Lung (tissue), 12 donors: ENCODE data around the gene APOL1. TPM values are rescaled to one million over a fixed set of nuclear protein-coding genes. Genes with fewer than 3 reads are reported as not detected.
"Not testable (repeated sequence)": the region's sequence is repeated elsewhere in the genome, so short reads cannot be mapped to it uniquely, and the experiment has no call there.

Experiments used
- ATAC-seq: fragments of 200-7000 bp; cut with Tn5 transposase; one replicate; pipeline ENCODE4 v1.9.1; 2020; ENCODE audit warnings: moderate number of reproducible peaks; ENCODE audit not compliant: insufficient read depth, low FRiP score
- DNase-seq, 3 donors: peaks; one replicate each; pipeline ENCODE4 v3.0.0-alpha.2; 2013 to 2017
- H3K27ac ChIP-seq, 2 donors: one replicate each; pipeline ENCODE4 v1.5.1; 2013; ENCODE audit warnings: mild to moderate bottlenecking in 2 of 2, moderate library complexity in 2 of 2, control low read depth in 1 of 2, inconsistent platforms in 1 of 2, low read depth in 1 of 2, low read length in 1 of 2
- H3K27me3 ChIP-seq, 3 donors: one replicate each; pipeline ENCODE4 v1.5.1; 2013; ENCODE audit warnings: low read length in 2 of 3; ENCODE audit not compliant: control insufficient read depth in 3 of 3, insufficient read depth in 3 of 3
- H3K36me3 ChIP-seq, 4 donors: one replicate each; pipeline ENCODE4 v1.5.1; 2013; ENCODE audit warnings: low read length in 4 of 4, mild to moderate bottlenecking in 1 of 4, moderate library complexity in 1 of 4; ENCODE audit not compliant: control insufficient read depth in 4 of 4, insufficient read depth in 4 of 4
- H3K4me1 ChIP-seq, 5 donors: one replicate each; pipeline ENCODE4 v1.5.1; 2013; ENCODE audit warnings: low read length in 5 of 5, mild to moderate bottlenecking in 2 of 5, moderate library complexity in 1 of 5; ENCODE audit not compliant: control insufficient read depth in 5 of 5, insufficient read depth in 5 of 5
- H3K4me3 ChIP-seq: one replicate; pipeline ENCODE4 v1.5.1; 2013; ENCODE audit warnings: mild to moderate bottlenecking, control low read depth, moderate library complexity
- H3K9ac ChIP-seq, 2 donors: one replicate each; pipeline ENCODE4 v1.5.1; 2013; ENCODE audit warnings: low read length in 2 of 2, control low read depth in 1 of 2; ENCODE audit not compliant: insufficient read depth in 1 of 2
- H3K9me3 ChIP-seq, 4 donors: one replicate each; pipeline ENCODE4 v1.5.1; 2013; ENCODE audit warnings: low read length in 3 of 4, mild to moderate bottlenecking in 1 of 4, moderate library complexity in 1 of 4; ENCODE audit not compliant: control insufficient read depth in 4 of 4, insufficient read depth in 3 of 4
- WGBS, 2 donors: extraction: QIAGEN DNeasy Blood & Tissue Kit; methylation state at CpG; one replicate each; pipeline ENCODE4 v1.1.7; 2013; 5-methylcytosine and 5-hydroxymethylcytosine counted together
- polyA plus RNA-seq, 2 donors: library from polyadenylated mRNA; stranded (reverse); fragments of 200-250 nt; gene quantifications; one replicate each; pipeline ENCODE4 v1.2.1, GENCODE V29; 2013
- total RNA-seq, 2 donors: library from RNA; depleted of rRNA in 1 of 2; stranded (reverse); fragments of >200 nt in 1 of 2; gene quantifications; one replicate each; pipeline ENCODE4 v1.2.1, GENCODE V29; 2014 to 2021
- TF ChIP-seq, protein P1 (sequence below): IDR thresholded peaks from 2 replicates; pipeline ENCODE4 v1.5.1; 2012; ENCODE audit warnings: mild to moderate bottlenecking; ENCODE audit errors: control extremely low read depth, extremely low read depth
- donor health status: control.
- donor health status: control.
- donor health status: Bipolar disorder and iron deficiency.
- donor health status: healthy.
- donor health status: DM: yes; HTN: yes; CAD: no.

Gene APOL1
- total and polyA plus RNA-seq, 4 donors, result 32.3 to 75.0 (median 50.2) TPM

DNA sequence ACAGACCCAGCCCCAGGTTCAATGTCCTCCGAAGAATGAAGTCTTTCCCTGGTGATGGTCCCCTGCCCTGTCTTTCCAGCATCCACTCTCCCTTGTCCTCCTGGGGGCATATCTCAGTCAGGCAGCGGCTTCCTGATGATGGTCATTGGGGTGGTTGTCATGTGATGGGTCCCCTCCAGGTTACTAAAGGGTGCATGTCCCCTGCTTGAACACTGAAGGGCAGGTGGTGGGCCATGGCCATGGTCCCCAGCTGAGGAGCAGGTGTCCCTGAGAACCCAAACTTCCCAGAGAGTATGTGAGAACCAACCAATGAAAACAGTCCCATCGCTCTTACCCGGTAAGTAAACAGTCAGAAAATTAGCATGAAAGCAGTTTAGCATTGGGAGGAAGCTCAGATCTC, 14.1 kb downstream of the APOL1 start:
- Histone ChIP-seq H3K9me3 (no peaks in the 10 kb centered on the region), H3K4me3 (no peak overlapping the region), H3K27ac (no peak overlapping the region), H3K4me1 (peaks cover 0 to 1% (median 0%) of the 10 kb centered on the region in 5 donors), H3K27me3 (no peaks in the 10 kb centered on the region), H3K9ac (no peak overlapping the region), H3K36me3 (peaks cover 0 to 26% (median 0%) of the 10 kb centered on the region in 4 donors)
- TF ChIP-seq, protein P1, sequence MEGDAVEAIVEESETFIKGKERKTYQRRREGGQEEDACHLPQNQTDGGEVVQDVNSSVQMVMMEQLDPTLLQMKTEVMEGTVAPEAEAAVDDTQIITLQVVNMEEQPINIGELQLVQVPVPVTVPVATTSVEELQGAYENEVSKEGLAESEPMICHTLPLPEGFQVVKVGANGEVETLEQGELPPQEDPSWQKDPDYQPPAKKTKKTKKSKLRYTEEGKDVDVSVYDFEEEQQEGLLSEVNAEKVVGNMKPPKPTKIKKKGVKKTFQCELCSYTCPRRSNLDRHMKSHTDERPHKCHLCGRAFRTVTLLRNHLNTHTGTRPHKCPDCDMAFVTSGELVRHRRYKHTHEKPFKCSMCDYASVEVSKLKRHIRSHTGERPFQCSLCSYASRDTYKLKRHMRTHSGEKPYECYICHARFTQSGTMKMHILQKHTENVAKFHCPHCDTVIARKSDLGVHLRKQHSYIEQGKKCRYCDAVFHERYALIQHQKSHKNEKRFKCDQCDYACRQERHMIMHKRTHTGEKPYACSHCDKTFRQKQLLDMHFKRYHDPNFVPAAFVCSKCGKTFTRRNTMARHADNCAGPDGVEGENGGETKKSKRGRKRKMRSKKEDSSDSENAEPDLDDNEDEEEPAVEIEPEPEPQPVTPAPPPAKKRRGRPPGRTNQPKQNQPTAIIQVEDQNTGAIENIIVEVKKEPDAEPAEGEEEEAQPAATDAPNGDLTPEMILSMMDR, result no peak
- DNase-seq (no peak), ATAC-seq (no peak)
- WGBS, 2 donors, result 95 to 97% methylated on average over 4 of the region's 4 CpGs

DNA sequence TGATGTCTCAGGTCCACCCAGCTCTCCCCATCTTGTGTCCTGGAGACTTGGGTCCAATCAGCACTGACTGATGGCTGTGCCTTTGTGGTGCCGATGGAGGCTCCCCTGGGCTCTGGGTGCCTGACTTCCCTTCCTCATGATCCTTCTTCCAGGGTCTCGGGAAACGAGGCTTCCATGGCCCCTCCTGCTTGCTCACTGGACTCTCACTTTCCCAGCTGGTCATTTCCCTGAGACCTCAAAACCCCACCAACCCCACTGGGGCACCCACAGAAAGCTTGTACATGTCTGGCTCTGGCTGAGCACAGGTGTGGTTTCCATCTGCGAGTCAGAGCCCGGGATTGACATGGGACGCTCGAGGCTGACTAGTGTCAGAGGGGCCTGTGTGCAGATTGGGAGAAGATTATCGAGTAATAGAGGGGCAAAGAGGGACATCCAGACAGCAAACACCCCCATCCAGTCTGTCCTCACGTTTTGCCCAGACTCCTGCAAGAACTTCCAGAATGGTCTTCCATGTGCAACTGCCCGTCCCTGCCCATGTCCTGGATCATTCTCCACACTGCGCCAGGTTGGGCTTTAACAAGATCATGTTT, 15.1 kb downstream of the APOL1 start:
- Histone ChIP-seq H3K4me1 (peaks cover 0 to 1% (median 0%) of the 10 kb centered on the region in 5 donors), H3K36me3 (peaks cover 0 to 18% (median 0%) of the 10 kb centered on the region in 4 donors), H3K27me3 (no peaks in the 10 kb centered on the region), H3K27ac (no peak overlapping the region), H3K4me3 (no peak overlapping the region), H3K9me3 (no peaks in the 10 kb centered on the region), H3K9ac (no peak overlapping the region)
- 95% methylated on average over 11 of the region's 11 CpGs for WGBS, 2 donors
- TF ChIP-seq, protein P1, result no peak
- DNase-seq, result no peak
- ATAC-seq, result no peak

DNA sequence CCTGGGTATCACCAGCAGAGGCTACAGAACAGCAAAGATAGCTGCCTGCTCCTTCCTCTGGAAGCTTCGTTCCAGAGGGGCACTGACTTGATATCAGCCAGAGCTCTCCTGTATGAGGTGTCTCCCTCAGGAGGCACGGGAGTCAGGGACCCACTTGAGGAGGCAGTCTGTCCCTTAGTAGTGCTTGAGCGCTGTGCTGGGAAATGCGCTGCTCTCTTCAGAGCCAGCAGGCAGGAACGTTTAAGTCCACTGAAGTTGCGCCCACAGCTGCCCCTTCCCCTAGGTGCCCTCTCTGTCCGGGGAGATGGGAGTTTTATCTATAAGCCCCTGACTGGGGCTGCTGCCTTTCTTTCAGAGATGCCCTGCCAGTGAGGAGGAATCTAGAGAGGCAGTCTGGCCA, 18.3 kb downstream of the APOL1 start:
- H3K27ac ChIP-seq, H3K27me3 ChIP-seq, H3K4me3 ChIP-seq, H3K9ac ChIP-seq, H3K4me1 ChIP-seq, H3K36me3 ChIP-seq, ATAC-seq, H3K9me3 ChIP-seq: not testable (repeated sequence)
- WGBS, 2 donors, result 69 to 78% methylated on average over 7 of the region's 7 CpGs
- DNase-seq, result peak in 1 of 3 donors; percentile 6

DNA sequence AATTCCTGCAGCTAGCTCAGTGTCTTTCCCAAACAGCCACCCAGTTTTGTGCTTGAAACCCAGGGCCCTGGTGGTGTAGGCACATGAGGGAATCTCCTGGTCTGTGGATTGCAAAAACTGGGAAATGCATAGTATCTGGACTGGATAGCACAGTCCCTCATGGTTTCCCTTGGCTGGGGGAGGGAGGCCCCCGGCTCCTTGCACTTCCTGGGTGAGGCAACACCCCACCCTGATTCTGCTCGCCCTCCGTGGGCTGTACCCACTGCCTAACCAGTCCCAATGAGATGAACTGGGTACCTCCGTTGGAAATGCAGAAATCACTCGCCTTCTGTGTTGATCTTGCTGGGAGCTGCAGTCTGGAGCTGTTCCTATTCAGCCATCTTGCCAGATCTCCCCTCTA, 19.0 kb downstream of the APOL1 start:
- WGBS, 2 donors, result 64 to 84% methylated on average over 5 of the region's 5 CpGs
- ATAC-seq, H3K4me1 ChIP-seq, H3K27me3 ChIP-seq, H3K9ac ChIP-seq, H3K27ac ChIP-seq, H3K9me3 ChIP-seq, H3K4me3 ChIP-seq, H3K36me3 ChIP-seq, DNase-seq: not testable (repeated sequence)
